Measurements from ENCODE around the gene RAB12. TPM values are rescaled to one million over a fixed set of nuclear protein-coding genes. Genes with fewer than 3 reads are reported as not detected.

Gene RAB12
- polyA plus RNA-seq, 4 donors: 39.0 to 49.8 (median 48.7) TPM

DNA sequence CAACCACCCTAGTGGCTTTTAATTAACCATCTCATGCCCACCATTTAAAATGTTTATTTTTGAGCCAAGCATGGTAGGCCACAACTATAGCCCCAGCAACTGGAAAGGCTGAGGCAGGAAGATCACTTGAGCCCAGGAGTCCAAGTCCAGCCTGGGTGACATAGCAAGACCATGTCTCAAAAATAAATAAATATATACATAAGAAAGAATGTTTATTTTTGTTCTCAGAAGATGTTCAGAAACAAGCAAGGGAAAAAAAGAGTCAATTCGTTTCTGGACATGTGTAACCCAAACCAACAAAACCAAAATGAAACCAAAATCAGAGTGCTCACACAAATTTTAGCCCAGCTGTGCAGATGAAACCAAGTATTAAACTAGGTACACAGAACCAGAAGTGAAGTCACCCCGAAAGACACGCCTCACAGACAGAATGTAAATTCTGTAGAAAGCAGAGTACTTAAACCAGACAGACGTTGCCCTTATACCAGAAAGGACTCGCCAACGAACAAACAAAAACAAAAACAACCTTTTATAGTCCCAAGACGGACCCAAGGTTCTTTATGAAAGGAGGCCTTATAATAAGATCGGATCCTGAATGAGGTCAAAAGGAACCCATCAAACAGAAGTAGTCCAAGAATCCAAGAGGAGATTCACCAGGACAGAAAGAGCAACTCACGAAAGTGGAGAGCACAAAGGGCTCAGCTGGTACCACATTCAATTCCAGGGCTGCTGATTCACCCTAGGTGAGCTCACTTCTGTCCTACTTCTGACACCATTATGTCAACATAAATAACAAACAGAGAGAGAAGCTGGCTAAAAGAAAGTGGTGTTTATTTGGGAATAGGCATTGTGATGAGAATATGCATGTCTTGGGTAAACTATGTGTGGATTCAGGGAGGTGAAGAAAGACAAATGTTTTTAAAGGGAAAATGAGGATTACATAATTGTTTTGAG, 64.3 kb downstream of the RAB12 start:
- DNase-seq (ENCODE audit: low read depth in 4 of 4, low spot score in 3 of 4): no peak

DNA sequence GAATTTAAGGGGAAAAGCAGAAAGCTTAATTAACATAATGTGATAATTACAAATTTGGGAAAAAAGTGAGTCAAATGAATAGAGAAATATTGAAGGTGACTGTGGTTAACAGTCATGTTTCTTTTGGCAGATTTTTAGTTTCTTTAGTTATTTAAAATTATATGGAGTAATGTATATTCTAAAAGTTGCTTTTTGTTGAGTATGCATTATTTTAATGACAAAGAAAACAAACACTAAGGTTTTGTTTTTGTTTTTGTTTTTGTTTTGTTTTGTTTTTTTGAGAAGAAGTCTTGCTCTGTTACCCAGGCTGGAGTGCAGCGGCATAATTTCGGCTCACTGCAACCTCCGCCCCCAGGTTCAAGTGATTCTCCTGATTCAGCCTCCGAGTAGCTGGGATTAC, 65.8 kb downstream of the RAB12 start:
- DNase-seq (ENCODE audit: low read depth in 4 of 4, low spot score in 3 of 4): no peak

DNA sequence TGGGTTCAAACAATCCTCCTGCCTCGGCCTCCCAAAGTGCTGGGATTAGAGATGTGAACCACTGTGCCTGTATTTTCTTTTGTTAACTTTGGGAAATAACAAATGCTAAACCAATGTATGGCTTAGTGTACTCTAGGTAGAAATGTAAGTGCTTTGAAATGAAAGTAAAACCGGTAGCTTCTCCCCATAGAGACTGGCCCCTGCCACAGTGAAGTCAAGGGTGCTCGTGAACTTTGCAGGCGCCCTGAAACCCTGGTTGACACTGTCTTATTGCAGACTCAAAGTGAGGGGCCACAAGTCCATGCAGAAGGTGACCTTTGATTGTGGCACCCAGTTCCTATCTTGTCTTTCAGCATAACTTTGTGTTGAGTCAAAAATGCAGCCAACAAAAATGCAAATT, 72.0 kb downstream of the RAB12 start:
- no peak for DNase-seq (ENCODE audit: low read depth in 4 of 4, low spot score in 3 of 4)

DNA sequence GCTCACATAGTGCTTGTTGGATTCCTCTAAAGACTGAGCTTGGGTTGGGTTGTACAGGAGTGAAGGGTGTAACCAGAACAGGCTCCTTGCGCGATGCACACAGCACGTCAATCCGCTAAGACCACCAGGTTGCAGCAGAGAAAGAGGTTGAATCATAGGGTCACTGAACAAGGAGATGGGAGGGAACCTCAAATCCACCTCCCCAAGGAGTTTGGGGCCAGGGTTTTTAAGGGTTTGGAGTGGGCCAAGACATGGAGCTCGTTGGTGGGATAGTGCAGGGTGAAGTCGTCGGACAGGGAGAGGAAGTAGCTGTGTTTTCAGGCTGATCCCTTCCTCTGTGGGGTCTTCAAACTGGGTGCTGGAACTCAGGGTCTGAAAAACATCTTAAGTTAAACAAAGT, 75.3 kb downstream of the RAB12 start:
- no peak for DNase-seq (ENCODE audit: low read depth in 4 of 4, low spot score in 3 of 4)

DNA sequence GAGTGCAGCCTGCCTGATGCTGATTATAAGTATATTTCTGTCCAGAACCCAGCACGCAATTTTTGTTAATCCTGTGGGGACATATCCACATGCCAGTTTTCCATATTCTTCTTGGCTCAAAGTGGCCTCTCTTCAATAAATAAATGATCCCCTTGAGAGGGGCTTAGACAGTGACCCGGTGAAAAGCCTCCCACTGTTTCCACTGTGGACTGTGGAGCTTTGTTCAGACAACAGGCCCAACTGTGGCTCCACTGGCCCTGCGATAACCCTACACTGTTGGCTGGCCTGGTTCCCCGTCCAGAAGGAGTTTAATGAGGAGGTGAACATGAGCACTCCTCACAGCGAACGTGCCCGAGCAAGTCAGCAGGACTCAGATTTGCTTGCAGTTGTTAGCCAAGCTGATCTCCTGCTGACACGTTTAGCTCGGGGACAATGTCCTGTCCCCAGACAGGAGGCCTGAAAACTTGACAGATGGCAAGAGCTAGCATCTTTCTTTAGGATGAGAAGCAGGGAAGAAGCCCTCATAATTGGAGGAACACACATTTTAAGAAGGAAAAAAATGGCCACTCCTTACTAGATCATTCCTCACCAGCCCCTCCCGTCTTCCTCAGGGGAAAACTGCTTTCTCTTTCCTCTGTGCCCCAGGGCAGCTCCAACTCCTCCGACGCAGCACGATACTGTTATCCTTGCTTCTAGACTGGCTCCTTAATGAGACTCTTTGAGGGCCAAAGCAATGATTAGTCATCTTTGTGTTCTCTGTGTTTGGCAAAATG, 76.1 kb downstream of the RAB12 start:
- DNase-seq (ENCODE audit: low read depth in 4 of 4, low spot score in 3 of 4): no peak

DNA sequence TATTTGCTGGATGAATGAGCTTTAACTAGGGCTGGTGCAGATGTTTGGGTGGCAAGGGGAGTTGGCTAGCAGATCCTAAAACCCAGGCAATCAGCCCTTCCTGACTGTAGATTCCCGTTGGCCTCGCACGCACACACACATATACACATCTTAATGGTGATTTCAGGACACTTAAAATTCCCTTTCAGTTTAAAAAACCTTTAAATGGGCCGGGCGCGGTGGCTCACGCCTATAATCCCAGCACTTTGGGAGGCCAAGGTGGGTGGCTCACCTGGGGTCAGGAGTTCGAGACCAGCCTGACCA, 76.6 kb downstream of the RAB12 start:
- no peak for DNase-seq (ENCODE audit: low read depth in 4 of 4, low spot score in 3 of 4)

DNA sequence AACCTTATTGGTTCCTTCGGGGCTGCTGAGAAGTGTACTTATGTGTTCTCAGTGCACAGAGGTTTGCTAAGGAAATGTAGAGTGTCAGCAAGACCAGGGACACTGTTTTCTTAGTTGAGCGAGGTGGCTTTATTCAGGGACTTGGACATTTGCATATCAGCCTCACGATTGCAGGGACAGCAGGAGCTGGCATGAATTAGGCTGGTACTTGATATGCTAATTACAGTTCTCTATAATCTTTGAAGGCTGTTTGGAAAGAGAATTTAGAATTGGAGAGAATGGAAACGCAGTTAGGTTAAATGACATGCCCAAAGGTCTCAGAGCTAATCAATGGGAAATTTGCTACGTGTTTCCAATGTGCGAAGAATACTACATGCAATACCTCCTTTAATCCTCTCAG, 77.4 kb downstream of the RAB12 start:
- DNase-seq (ENCODE audit: low read depth in 4 of 4, low spot score in 3 of 4): no peak

DNA sequence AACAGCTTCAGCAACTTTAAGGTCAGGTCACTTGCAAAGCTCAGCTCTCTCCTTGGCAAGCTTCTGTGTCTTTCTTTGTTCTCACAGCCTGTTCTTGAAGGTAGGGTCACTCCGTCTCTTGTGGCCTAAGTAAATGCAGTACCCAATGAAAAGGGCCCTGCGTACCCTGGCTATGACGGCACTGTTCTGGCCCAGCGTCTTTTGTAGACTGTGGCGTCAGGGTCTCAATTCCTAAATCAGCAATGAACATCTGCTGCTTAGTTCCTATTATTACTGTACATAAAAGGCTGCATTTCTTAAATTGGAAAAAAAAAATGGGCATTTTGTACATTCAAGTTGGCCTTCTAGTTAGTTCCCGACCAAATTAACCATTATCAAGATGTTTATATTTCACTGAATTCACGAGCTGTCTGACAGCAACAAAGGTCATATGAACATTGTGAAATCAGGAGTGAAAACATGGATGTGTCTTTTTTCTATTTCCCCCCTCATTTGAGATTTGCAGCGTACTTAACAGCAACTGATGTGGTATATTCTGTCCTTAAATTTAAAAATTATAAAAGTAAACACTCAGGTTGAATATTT, 79.1 kb downstream of the RAB12 start:
- no peak for DNase-seq (ENCODE audit: low read depth in 4 of 4, low spot score in 3 of 4)

DNA sequence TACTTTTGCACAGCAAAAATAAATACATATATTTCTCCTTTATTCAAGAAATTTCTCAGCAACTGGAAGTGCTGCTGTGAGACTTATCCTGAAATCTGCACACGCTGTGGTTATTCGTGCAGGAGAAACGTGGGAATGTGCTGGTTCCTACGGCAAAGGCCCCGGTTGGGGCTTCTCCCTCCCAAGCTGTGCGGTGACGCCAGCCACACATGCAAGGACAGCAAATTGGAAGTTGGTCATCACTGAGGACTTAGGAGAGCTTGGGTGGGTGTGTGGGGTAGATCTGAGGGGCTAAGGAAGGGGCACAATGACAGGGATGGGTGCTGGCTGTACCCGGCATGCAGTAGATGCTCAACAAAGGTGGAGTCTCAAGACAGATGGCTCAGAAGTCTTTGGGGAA, 79.6 kb downstream of the RAB12 start:
- no peak for DNase-seq (ENCODE audit: low read depth in 4 of 4, low spot score in 3 of 4)

Other genes starting within 250 kb of the RAB12 start
- 10 to 100 TPM; 16.2 to 24.4 (median 19.0) TPM for gene MTCL1, start 96.1 kb downstream of the RAB12 start, polyA plus RNA-seq (ENCODE audit: insufficient read length in 4 of 4)